B cell (primary cell): ENCODE data around the gene C2orf74. TPM values are rescaled to one million over a fixed set of nuclear protein-coding genes. Genes with fewer than 3 reads are reported as not detected.
"Not testable (repeated sequence)": the region's sequence is repeated elsewhere in the genome, so short reads cannot be mapped to it uniquely, and the experiment has no call there.

Source experiments
- ATAC-seq: fragments of 200-7000 bp; cut with Tn5 transposase; one replicate; pipeline ENCODE4 v1.10.0; 2021; ENCODE audit warnings: low read depth, mild to moderate bottlenecking, moderate number of reproducible peaks, moderate library complexity
- CTCF ChIA-PET: fragments of 350-600 bp; sonication (Branson Sonifier 250); formaldehyde crosslinking; loops from one replicate; lab custom pipeline; 2021; ENCODE audit warnings: antibody characterized with exemption, inconsistent platforms; lab: Charles Lee
- POLR2A ChIA-PET: fragments of 350-600 bp; sonication (Branson Sonifier 250); formaldehyde crosslinking; loops from one replicate; lab custom pipeline; 2021; ENCODE audit warnings: antibody characterized with exemption; lab: Charles Lee
- DNase-seq: peaks from one replicate; pipeline ENCODE4 v3.0.0; 2013
- H2AFZ ChIP-seq: 2 replicates; pipeline ENCODE4 v1.6.1; 2012; ENCODE audit warnings: mild to moderate bottlenecking, low read depth, low read length; ENCODE audit not compliant: insufficient read depth, poor library complexity, severe bottlenecking
- H3K27ac ChIP-seq, 2 donors: 1 replicate in 1 of 2; 2 replicates in 1 of 2; pipeline ENCODE4 v1.5.1; 2012 to 2013; ENCODE audit warnings: low read length in 2 of 2, mild to moderate bottlenecking in 2 of 2, moderate library complexity in 1 of 2
- H3K27me3 ChIP-seq, 4 experiments: fragments of 200-600 bp in 1 of 4; sonication (generic) in 1 of 4; replicated peaks in 1 of 4; 1 replicate in 2 of 4; 2 replicates in 2 of 4; pipeline versions ENCODE4 v1.6.1 to v1.7.0; 2013 to 2016; ENCODE audit warnings: low read length in 3 of 4, mild to moderate bottlenecking in 2 of 4, mixed read lengths in 1 of 4, moderate library complexity in 1 of 4; ENCODE audit not compliant: insufficient read depth in 4 of 4, control insufficient read depth in 3 of 4; ENCODE audit errors: control extremely low read depth in 1 of 4
- H3K36me3 ChIP-seq, 2 experiments: replicated peaks in 1 of 2; 1 replicate in 1 of 2; 2 replicates in 1 of 2; pipeline versions ENCODE4 v1.6.1 to v1.7.1; 2013; ENCODE audit warnings: low read length in 1 of 2; ENCODE audit not compliant: insufficient read depth in 2 of 2, control insufficient read depth in 1 of 2; ENCODE audit errors: control extremely low read depth in 1 of 2, extremely low read depth in 1 of 2
- H3K4me1 ChIP-seq, 2 donors: fragments of 200-600 bp in 1 of 2; sonication (generic) in 1 of 2; 1 replicate in 1 of 2; 2 replicates in 1 of 2; pipeline versions ENCODE4 v1.5.1 to v1.6.1; 2013 to 2017; ENCODE audit warnings: low read length in 2 of 2; ENCODE audit not compliant: control insufficient read depth in 2 of 2, insufficient read depth in 2 of 2
- H3K4me2 ChIP-seq: replicated peaks from 2 replicates; pipeline ENCODE3; 2012; ENCODE audit warnings: mild to moderate bottlenecking, low read depth, low read length; ENCODE audit not compliant: poor library complexity, severe bottlenecking
- H3K4me3 ChIP-seq, 5 experiments: fragments of 200-600 bp in 1 of 5; sonication (generic) in 1 of 5; 1 replicate in 3 of 5; 2 replicates in 2 of 5; pipeline versions ENCODE4 v1.5.1 to v1.7.0; 2011 to 2016; ENCODE audit warnings: low read length in 4 of 5, mild to moderate bottlenecking in 4 of 5, low read depth in 2 of 5, control low read depth in 1 of 5, moderate library complexity in 1 of 5; ENCODE audit not compliant: insufficient read depth in 1 of 5; ENCODE audit errors: control extremely low read depth in 1 of 5, extremely low read depth in 1 of 5
- H3K79me2 ChIP-seq: fragments of 200-600 bp; sonication (generic); one replicate; pipeline ENCODE4 v1.6.0; 2016; ENCODE audit warnings: low read length; ENCODE audit not compliant: control insufficient read depth, insufficient read depth
- H3K9ac ChIP-seq: fragments of 200-600 bp; sonication (generic); 2 replicates; pipeline ENCODE4 v1.6.1; 2017; ENCODE audit warnings: mild to moderate bottlenecking, low read length, moderate library complexity
- H3K9me3 ChIP-seq, 3 donors: one replicate each; pipeline versions ENCODE4 v1.6.1 to v1.7.1; 2013; ENCODE audit warnings: low read length in 2 of 3; ENCODE audit not compliant: control insufficient read depth in 2 of 3, insufficient read depth in 1 of 3; ENCODE audit errors: control extremely low read depth in 1 of 3
- H4K20me1 ChIP-seq: 2 replicates; pipeline ENCODE4 v1.6.0; 2012; ENCODE audit warnings: mild to moderate bottlenecking, low read length; ENCODE audit not compliant: insufficient read depth, control insufficient read depth, poor library complexity, severe bottlenecking
- H3K27ac Mint-ChIP-seq: one replicate; pipeline ENCODE4 v1.8.0; 2021; ENCODE audit warnings: mixed read lengths
- H3K27me3 Mint-ChIP-seq: one replicate; pipeline ENCODE4 v1.8.0; 2021; ENCODE audit warnings: mixed read lengths
- H3K4me1 Mint-ChIP-seq: one replicate; pipeline ENCODE4 v1.8.0; 2021; ENCODE audit warnings: mixed read lengths
- H3K4me3 Mint-ChIP-seq: one replicate; pipeline ENCODE4 v1.8.0; 2021; ENCODE audit warnings: mixed read lengths
- H3K9me3 Mint-ChIP-seq: one replicate; pipeline ENCODE4 v1.8.0; 2022; ENCODE audit warnings: mixed read lengths; ENCODE audit not compliant: insufficient read depth
- EZH2 ChIP-seq: IDR thresholded peaks from 2 replicates; pipeline ENCODE4 v1.6.1; 2012; ENCODE audit warnings: borderline replicate concordance, low read depth, mild to moderate bottlenecking, moderate library complexity, low read length; ENCODE audit not compliant: insufficient read depth, poor library complexity, severe bottlenecking
- WGBS: methylation state at CpG from one replicate; pipeline ENCODE4 v1.1.5; 2013; ENCODE audit warnings: missing lambda C conversion rate; ENCODE audit not compliant: insufficient coverage; 5-methylcytosine and 5-hydroxymethylcytosine counted together
- intact Hi-C: fragments of 100-400 bp; cut with micrococcal nuclease; formaldehyde crosslinking; loops from one replicate; pipeline ENCODE4 v1.10.0; 2022
- polyA plus RNA-seq: library from polyadenylated mRNA; depleted of rRNA; stranded (reverse); fragments of >200 nt; gene quantifications from 2 replicates; pipeline ENCODE4 v1.2.3, GENCODE V29; 2012
- total RNA-seq, 2 donors: library from RNA; stranded (reverse); fragments of 120-200 nt in 1 of 2; gene quantifications; 1 replicate in 1 of 2; 2 replicates in 1 of 2; pipeline versions ENCODE4 v1.2.3 to v1.2.4, GENCODE V29; 2013 to 2022
- TF ChIP-seq, protein P1 (sequence below): fragments of 200-600 bp; IDR thresholded peaks from one replicate; pipeline ENCODE4 v1.8.0; 2022; ENCODE audit warnings: antibody characterized with exemption, mild to moderate bottlenecking

Gene C2orf74
- total and polyA plus RNA-seq, 2 donors (not counting 1 experiment from before 2014, with no cell fraction given): 11.1 to 16.2 TPM

- H3K27me3 ChIP-seq: no peaks in the 10 kb centered on the region
- Mint-ChIP-seq H3K9me3 (no peaks in the 10 kb centered on the region), H3K27ac (peak overlapping the region; percentile 39), H3K4me3 (no peak overlapping the region), H3K27me3 (no peaks in the 10 kb centered on the region), H3K4me1 (peaks cover 13% of the 10 kb centered on the region)
- peak overlapping the region; percentile 31 to 74 for H3K27ac ChIP-seq
- H3K9ac ChIP-seq: no peak overlapping the region
- POLR2A ChIA-PET: interaction anchor here (0.6 kb wide), 1 partner anchor 27 kb away, joined by 3 read pairs; no protein-coding TSS in a partner anchor
- no peaks in the 10 kb centered on the region for H3K79me2 ChIP-seq
- peaks cover 11 to 26% of the 10 kb centered on the region in 2 experiments for H3K36me3 ChIP-seq
- DNase-seq (peak; percentile 27), ATAC-seq (no peak)
- CTCF ChIA-PET: interaction anchor here (0.7 to 1.2 kb wide), 2 partner anchors 13 to 337 kb away, joined by 3 read pairs; no protein-coding TSS in a partner anchor
- 88% methylated on average over 2 of the region's 4 CpGs for WGBS
- TF ChIP-seq EZH2: no peak
- TF ChIP-seq, protein P1, sequence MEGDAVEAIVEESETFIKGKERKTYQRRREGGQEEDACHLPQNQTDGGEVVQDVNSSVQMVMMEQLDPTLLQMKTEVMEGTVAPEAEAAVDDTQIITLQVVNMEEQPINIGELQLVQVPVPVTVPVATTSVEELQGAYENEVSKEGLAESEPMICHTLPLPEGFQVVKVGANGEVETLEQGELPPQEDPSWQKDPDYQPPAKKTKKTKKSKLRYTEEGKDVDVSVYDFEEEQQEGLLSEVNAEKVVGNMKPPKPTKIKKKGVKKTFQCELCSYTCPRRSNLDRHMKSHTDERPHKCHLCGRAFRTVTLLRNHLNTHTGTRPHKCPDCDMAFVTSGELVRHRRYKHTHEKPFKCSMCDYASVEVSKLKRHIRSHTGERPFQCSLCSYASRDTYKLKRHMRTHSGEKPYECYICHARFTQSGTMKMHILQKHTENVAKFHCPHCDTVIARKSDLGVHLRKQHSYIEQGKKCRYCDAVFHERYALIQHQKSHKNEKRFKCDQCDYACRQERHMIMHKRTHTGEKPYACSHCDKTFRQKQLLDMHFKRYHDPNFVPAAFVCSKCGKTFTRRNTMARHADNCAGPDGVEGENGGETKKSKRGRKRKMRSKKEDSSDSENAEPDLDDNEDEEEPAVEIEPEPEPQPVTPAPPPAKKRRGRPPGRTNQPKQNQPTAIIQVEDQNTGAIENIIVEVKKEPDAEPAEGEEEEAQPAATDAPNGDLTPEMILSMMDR: no peak
- H4K20me1 ChIP-seq: no peaks in the 10 kb centered on the region
- no peak overlapping the region for H3K4me3 ChIP-seq
- H3K9me3 ChIP-seq: no peaks in the 10 kb centered on the region
- H3K4me2 ChIP-seq: peak overlapping the region; percentile 17
- no peak overlapping the region for H2AFZ ChIP-seq
- peaks cover 5 to 12% of the 10 kb centered on the region in 2 donors for H3K4me1 ChIP-seq
- intact Hi-C loops: no loop called here
Measured at GRCh38 chr2:61193670-61194561, 31.9 kb downstream of the C2orf74 start.

DNA sequence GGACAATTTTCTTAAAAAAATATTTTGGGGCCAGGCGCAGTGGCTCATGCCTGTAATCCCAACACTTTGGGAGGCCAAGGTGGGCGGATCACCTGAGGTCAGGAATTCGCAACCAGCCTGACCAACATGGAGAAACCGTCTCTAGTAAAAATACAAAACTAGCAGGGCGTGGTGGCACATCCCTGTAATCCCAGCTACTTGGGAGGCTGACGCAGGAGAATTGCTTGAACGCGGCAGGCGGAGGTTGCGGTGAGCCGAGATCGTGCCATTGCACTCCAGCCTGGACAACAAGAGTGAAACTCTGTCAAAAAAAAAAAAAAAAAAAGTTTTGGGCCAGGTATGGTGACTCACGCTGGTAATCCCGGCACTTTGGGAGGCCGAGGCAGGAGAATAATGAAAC lies 32.7 kb downstream of the C2orf74 start:
- H3K27me3 ChIP-seq, H3K4me2 ChIP-seq, H2AFZ ChIP-seq, H3K27me3 Mint-ChIP-seq, H4K20me1 ChIP-seq, intact Hi-C loops, POLR2A ChIA-PET, ATAC-seq, H3K4me3 Mint-ChIP-seq, H3K9me3 ChIP-seq, H3K79me2 ChIP-seq, H3K9me3 Mint-ChIP-seq, H3K9ac ChIP-seq, H3K27ac Mint-ChIP-seq, H3K4me3 ChIP-seq, DNase-seq: not testable (repeated sequence)
- Histone ChIP-seq H3K27ac (peak overlapping the region in 1 of 2 donors; percentile 74), H3K4me1 (peaks cover 5 to 12% of the 10 kb centered on the region in 2 donors), H3K36me3 (peaks cover 9 to 24% of the 10 kb centered on the region in 2 experiments)
- CTCF ChIA-PET: interaction anchor here (0.7 to 1.2 kb wide), 2 partner anchors 12 to 336 kb away, joined by 3 read pairs; no protein-coding TSS in a partner anchor
- 98% methylated on average over 8 of the region's 15 CpGs for WGBS
- peaks cover 13% of the 10 kb centered on the region for H3K4me1 Mint-ChIP-seq
